ENCODE measurements around the gene MKRN1.
A peak's percentile ranks its signal among the peaks of the same experiment; 100 is the strongest.
"Not testable (repeated sequence)": the region's sequence is repeated elsewhere in the genome, so short reads cannot be mapped to it uniquely, and the experiment has no call there.

The MKRN1 gene

GRCh38 chr7:140440593-140440992 is 38.7 kb downstream of the MKRN1 start:
- no peak overlapping the region for H3K4me3 ChIP-seq (ENCODE audit: low read depth, low read length)

- H3K4me3 ChIP-seq (ENCODE audit: low read depth, low read length) = no peak overlapping the region
Observed at GRCh38 chr7:140439359-140439758, 39.9 kb downstream of the MKRN1 start.

GRCh38 chr7:140435252-140435895 is 43.9 kb downstream of the MKRN1 start:
- H3K4me3 ChIP-seq (ENCODE audit: low read depth, low read length) = no peak overlapping the region

- H3K4me3 ChIP-seq (ENCODE audit: low read depth, low read length) = no peak overlapping the region
Observed at GRCh38 chr7:140433396-140433795, 45.9 kb downstream of the MKRN1 start.

DNA sequence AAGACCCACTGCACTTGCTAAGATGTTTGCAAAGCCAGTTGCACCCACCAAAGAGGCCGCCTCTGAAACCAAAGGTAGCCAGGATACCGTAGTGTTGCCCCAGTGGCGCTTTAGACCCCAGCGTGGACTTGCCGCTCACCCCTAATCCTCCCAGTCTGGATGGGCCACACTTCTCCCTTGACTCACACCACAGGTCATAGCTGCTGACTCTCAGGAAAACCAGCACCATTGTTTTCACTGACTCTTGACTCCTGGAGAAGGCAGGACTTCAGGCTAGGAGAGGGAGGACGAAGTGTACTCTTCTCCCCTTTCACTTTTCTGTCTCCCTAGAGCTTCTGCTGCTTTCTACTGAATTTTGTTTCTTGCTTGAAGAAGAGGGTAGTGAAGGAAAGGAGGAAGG is 53.2 kb downstream of the MKRN1 start:
- H3K4me3 ChIP-seq (ENCODE audit: low read depth, low read length) = no peak overlapping the region

DNA sequence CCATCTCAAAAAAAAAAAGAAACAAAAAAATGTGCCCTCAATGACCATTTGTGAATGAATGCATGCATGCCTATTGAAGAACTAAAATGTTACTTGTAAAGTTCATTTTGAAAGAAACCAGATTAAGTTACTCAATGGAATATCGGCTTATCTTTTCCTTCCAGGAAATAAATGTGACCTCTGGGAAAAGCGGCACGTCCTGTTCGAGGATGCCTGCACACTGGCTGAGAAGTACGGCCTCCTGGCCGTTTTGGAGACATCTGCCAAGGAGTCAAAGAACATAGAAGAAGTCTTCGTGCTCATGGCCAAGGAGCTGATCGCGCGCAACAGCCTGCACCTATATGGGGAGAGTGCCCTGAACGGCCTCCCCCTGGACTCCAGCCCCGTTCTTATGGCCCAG is 53.6 kb downstream of the MKRN1 start:
- no peak overlapping the region for H3K4me3 ChIP-seq (ENCODE audit: low read depth, low read length)

- H3K4me3 ChIP-seq (ENCODE audit: low read depth, low read length) = no peak overlapping the region
Observed at GRCh38 chr7:140423501-140423900, 55.8 kb downstream of the MKRN1 start.

GRCh38 chr7:140421521-140421920 is 57.8 kb downstream of the MKRN1 start:
- no peak overlapping the region for H3K4me3 ChIP-seq (ENCODE audit: low read depth, low read length)

DNA sequence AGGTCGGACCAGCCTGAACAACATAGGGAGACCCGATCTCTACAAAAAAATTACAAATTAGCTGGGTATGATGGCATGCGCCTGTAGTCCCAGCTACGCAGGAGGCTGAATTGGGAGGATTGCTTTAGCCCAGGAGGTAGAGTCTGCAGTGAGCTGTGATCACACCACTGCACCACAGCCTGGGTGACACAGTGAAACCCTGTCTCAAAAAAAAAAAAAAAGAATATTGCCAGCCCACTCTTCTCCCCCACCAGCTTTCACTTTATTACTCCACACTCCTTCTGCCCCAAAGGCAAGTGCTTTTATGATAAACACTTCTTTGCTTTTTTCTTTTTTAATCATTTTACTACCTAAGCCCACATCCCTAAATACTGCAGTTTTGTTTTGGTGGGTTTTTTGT is 60.7 kb downstream of the MKRN1 start:
- H3K4me3 ChIP-seq (ENCODE audit: low read depth, low read length) = no peak overlapping the region

- not testable (repeated sequence) for H3K4me3 ChIP-seq (ENCODE audit: low read depth, low read length)
Observed at GRCh38 chr7:140418156-140418472, 61.2 kb downstream of the MKRN1 start.

DNA sequence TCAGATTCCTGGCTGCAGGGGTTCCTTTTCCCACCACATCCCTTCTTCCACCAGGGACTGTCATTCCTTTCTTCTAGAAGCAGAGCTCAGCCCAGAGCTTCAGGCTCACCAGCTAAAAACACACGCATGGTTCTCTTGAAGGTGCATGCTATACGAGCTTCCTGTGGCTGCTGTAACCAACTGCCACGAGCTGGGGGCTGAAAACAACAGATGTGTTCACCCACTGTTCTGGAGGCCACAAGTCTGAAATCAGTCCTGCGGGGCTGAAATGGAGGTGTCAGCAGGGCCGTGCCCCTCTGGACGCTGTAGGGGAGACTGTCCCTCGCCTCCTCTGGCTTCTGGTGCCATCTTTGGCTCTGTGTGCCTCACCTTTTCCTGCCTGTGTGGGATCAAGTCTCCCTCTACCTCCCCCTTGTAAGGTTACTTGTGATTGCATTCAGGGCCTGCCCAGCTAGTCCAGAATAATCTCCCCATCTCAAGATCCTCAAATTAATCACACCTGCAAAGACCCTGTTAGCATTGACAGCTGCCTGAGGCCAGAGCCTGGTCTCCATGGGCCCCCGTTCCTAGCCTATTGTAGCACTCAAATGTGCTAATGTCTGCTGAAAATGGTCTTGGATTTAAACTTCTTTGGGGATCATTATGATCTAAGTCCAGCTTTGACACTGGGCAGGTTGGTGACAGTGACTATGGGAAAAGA is 61.7 kb downstream of the MKRN1 start:
- no peak overlapping the region for H3K4me3 ChIP-seq (ENCODE audit: low read depth, low read length)

DNA sequence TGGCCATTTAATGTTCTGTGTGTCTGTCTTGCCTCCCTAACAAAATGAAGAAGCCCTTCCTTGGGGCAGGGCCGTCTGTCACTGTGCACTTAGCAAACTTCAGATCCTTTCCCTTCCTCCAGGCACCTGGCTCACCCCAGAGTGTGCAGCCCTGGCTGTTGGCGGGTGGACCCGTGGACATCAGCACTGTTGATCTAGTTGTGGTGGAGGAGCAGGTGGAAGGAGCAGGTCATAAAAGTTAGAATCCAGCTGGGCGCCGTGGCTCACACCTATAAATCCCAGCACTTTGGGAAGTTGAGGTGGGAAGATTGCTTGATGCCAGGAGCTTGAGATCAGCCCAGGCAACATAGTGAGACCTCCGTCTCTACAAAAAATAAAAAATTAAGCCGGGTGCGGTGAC is 62.7 kb downstream of the MKRN1 start:
- H3K4me3 ChIP-seq (ENCODE audit: low read depth, low read length) = no peak overlapping the region

DNA sequence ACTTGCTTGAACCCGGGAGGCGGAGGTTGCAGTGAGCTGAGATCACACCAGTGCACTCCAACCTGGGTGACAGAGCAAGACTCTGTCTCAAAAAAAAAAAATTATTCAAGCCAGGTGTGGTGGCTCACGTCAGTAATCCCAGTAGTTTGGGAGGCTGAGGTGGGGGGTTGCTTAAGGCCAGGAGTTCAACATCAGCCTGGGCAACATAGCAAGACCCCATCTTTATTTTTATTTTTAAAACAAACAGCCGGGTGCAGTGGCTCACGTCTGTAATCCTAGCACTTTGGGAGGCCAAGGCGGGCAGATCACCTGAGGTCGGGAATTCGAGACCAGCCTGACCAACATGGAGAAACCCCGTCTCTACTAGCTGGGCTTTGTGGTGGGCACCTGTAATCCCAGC is 63.5 kb downstream of the MKRN1 start:
- H3K4me3 ChIP-seq (ENCODE audit: low read depth, low read length) = not testable (repeated sequence)

GRCh38 chr7:140415361-140415760 is 63.9 kb downstream of the MKRN1 start:
- H3K4me3 ChIP-seq (ENCODE audit: low read depth, low read length) = no peak overlapping the region

GRCh38 chr7:140404565-140405065 is 74.7 kb downstream of the MKRN1 start:
- peak overlapping the region; percentile 70 for H3K4me3 ChIP-seq (ENCODE audit: low read depth, low read length)

- peak within 1 kb of the TSS; percentile 70 for H3K4me3 ChIP-seq (ENCODE audit: low read depth, low read length)
Observed at GRCh38 chr7:140403878-140404564, 75.3 kb downstream of the MKRN1 start, which contains the start of gene RAB19. TSS of gene RAB19 (plus strand) at chr7:140404058. CDS start at chr7:140407647, 3,589 bp downstream.
